HL-60 (cell line): ENCODE results near the gene FGF3.

Experiments used
- DNase-seq, 2 experiments: peaks; one replicate each; pipeline ENCODE4 v3.0.0-alpha.2; 2010 to 2020; ENCODE audit warnings: low read depth in 1 of 2, low spot score in 1 of 2
- H3K27ac ChIP-seq: fragments of 250-450 bp; sonication (Bioruptor Pico); replicated peaks from 2 replicates; pipeline ENCODE4 v1.5.1; 2020; ENCODE audit warnings: mild to moderate bottlenecking, moderate library complexity
- H3K27me3 ChIP-seq: fragments of 250-450 bp; sonication (Bioruptor Pico); 2 replicates; pipeline ENCODE4 v1.5.1; 2021; ENCODE audit warnings: mild to moderate bottlenecking, moderate library complexity; ENCODE audit not compliant: insufficient read depth, poor library complexity, severe bottlenecking
- H3K4me3 ChIP-seq: replicated peaks from 2 replicates; pipeline ENCODE4 v1.5.1; 2011; ENCODE audit warnings: mild to moderate bottlenecking, control low read depth, low read length; ENCODE audit not compliant: insufficient read depth
- CTCF ChIP-seq: IDR thresholded peaks from one replicate; pipeline ENCODE4 v1.5.1; 2011; ENCODE audit warnings: low read length, control low read depth, inconsistent platforms; ENCODE audit not compliant: insufficient read depth
- GABPA ChIP-seq: IDR thresholded peaks from 2 replicates; pipeline ENCODE4 v1.6.1; 2012; ENCODE audit warnings: low read depth
- POLR2AphosphoS5 ChIP-seq: IDR thresholded peaks from 2 replicates; pipeline ENCODE4 v1.6.1; 2012; ENCODE audit warnings: low read depth
- REST ChIP-seq: IDR thresholded peaks from 2 replicates; pipeline ENCODE4 v1.6.1; 2012; ENCODE audit warnings: low read depth; ENCODE audit not compliant: insufficient replicate concordance
- SPI1 ChIP-seq: IDR thresholded peaks from 2 replicates; pipeline ENCODE4 v1.6.1; 2012; ENCODE audit warnings: low read depth, mild to moderate bottlenecking, borderline replicate concordance

Gene FGF3

GRCh38 chr11:69862331-69862771, 43.1 kb upstream of the FGF3 start:
- Histone ChIP-seq H3K27me3 (peaks cover 2% of the 10 kb centered on the region), H3K27ac (no peak overlapping the region), H3K4me3 (no peak overlapping the region)
- DNase-seq, result no peak
- TF ChIP-seq REST (no peak), CTCF (no peak), SPI1 (no peak), POLR2AphosphoS5 (no peak), GABPA (no peak)

- no peak for DNase-seq
- Histone ChIP-seq H3K4me3 (no peak overlapping the region), H3K27me3 (peaks cover 2% of the 10 kb centered on the region), H3K27ac (no peak overlapping the region)
- TF ChIP-seq REST (no peak), SPI1 (no peak), POLR2AphosphoS5 (no peak), GABPA (no peak), CTCF (no peak)
Measured at GRCh38 chr11:69861901-69862300, 42.7 kb upstream of the FGF3 start.

GRCh38 chr11:69860796-69861445, 41.7 kb upstream of the FGF3 start:
- no peak for DNase-seq
- peaks cover 2% of the 10 kb centered on the region for H3K27me3 ChIP-seq
- no peak overlapping the region for H3K4me3 ChIP-seq
- no peak overlapping the region for H3K27ac ChIP-seq
- TF ChIP-seq REST (no peak), POLR2AphosphoS5 (no peak), GABPA (no peak), CTCF (no peak), SPI1 (no peak)
